IMR-90 (cell line): ENCODE data around the gene TNIP1. TPM values are rescaled to one million over a fixed set of nuclear protein-coding genes. Genes with fewer than 3 reads are reported as not detected.
A peak's percentile ranks its signal among the peaks of the same experiment; 100 is the strongest.

Experiments
- ATAC-seq: fragments of 200-7000 bp; cut with Tn5 transposase; 2 replicates; pipeline ENCODE4 v1.9.1; 2020; ENCODE audit warnings: low read depth, mild to moderate bottlenecking, moderate library complexity
- BruUV-seq: library from RNA; stranded (reverse); fragments of 400-500 nt; replicated peaks from 2 replicates; lab custom pipeline; 2021; lab: Mats Ljungman, UMichigan
- CTCF ChIA-PET: fragments of 300-600 bp; formaldehyde crosslinking; extraction: SDS; loops from one replicate; lab custom pipeline; 2021; ENCODE audit warnings: antibody characterized with exemption; lab: Yijun Ruan, JAX
- POLR2A ChIA-PET: fragments of 300-600 bp; sonication (Branson Sonifier 250); formaldehyde crosslinking; loops from one replicate; lab custom pipeline; 2022; ENCODE audit warnings: antibody characterized with exemption; ENCODE audit not compliant: unreplicated experiment; lab: Charles Lee
- DNase-seq: peaks from one replicate; pipeline ENCODE4 v3.0.0; 2013
- H2AFZ ChIP-seq: replicated peaks from 2 replicates; pipeline ENCODE3; 2013; ENCODE audit warnings: low read length, mild to moderate bottlenecking; ENCODE audit not compliant: poor library complexity
- H2AK5ac ChIP-seq: 2 replicates; pipeline ENCODE4 v1.6.1; 2013; ENCODE audit warnings: low read depth, low read length, inconsistent platforms
- H2AK9ac ChIP-seq: replicated peaks from 2 replicates; pipeline ENCODE3; 2013; ENCODE audit warnings: mild to moderate bottlenecking, low read depth, low read length, moderate library complexity; ENCODE audit not compliant: poor library complexity
- H2BK120ac ChIP-seq: 2 replicates; pipeline ENCODE4 v1.6.1; 2013; ENCODE audit warnings: low read depth, low read length, inconsistent platforms
- H2BK15ac ChIP-seq: 3 replicates; pipeline ENCODE4 v1.6.1; 2013; ENCODE audit warnings: low read depth, low read length, inconsistent platforms
- H2BK20ac ChIP-seq: 2 replicates; pipeline ENCODE4 v1.6.1; 2013; ENCODE audit warnings: low read depth, mild to moderate bottlenecking, inconsistent platforms, low read length, moderate library complexity
- H2BK5ac ChIP-seq: 2 replicates; pipeline ENCODE4 v1.6.1; 2013; ENCODE audit warnings: mild to moderate bottlenecking, low read depth, low read length, inconsistent platforms; ENCODE audit not compliant: poor library complexity, severe bottlenecking
- H3K14ac ChIP-seq: replicated peaks from 2 replicates; pipeline ENCODE4 v1.6.1; 2013; ENCODE audit warnings: low read depth, low read length, inconsistent platforms
- H3K18ac ChIP-seq: 2 replicates; pipeline ENCODE4 v1.6.1; 2013; ENCODE audit warnings: low read depth, low read length, control low read depth
- H3K23ac ChIP-seq: 2 replicates; pipeline ENCODE4 v1.6.1; 2013; ENCODE audit warnings: low read depth, low read length, inconsistent platforms
- H3K27ac ChIP-seq: 2 replicates; pipeline ENCODE4 v1.5.1; 2013; ENCODE audit warnings: mild to moderate bottlenecking, control low read depth, low read length; ENCODE audit not compliant: insufficient read depth
- H3K27me3 ChIP-seq: 2 replicates; pipeline ENCODE4 v1.6.1; 2013; ENCODE audit warnings: low read length; ENCODE audit not compliant: control insufficient read depth, insufficient read depth
- H3K36me3 ChIP-seq: 2 replicates; pipeline ENCODE4 v1.6.1; 2013; ENCODE audit warnings: low read length, mixed read lengths; ENCODE audit not compliant: control insufficient read depth, insufficient read depth
- H3K4ac ChIP-seq: 2 replicates; pipeline ENCODE4 v1.6.1; 2013; ENCODE audit warnings: low read depth, low read length, inconsistent platforms
- H3K4me1 ChIP-seq: 2 replicates; pipeline ENCODE4 v1.6.1; 2013; ENCODE audit warnings: low read length, mixed read lengths; ENCODE audit not compliant: control insufficient read depth, insufficient read depth
- H3K4me2 ChIP-seq: 2 replicates; pipeline ENCODE4 v1.6.1; 2013; ENCODE audit warnings: low read depth, mild to moderate bottlenecking, control low read depth, low read length, moderate library complexity
- H3K4me3 ChIP-seq: 2 replicates; pipeline ENCODE4 v1.5.1; 2013; ENCODE audit warnings: low read depth, mild to moderate bottlenecking, control low read depth, low read length, moderate library complexity; ENCODE audit not compliant: insufficient read depth
- H3K56ac ChIP-seq: 2 replicates; pipeline ENCODE4 v1.6.1; 2013; ENCODE audit warnings: low read length, inconsistent platforms; ENCODE audit not compliant: insufficient read depth; ENCODE audit errors: extremely low read depth
- H3K79me1 ChIP-seq, 2 experiments: 2 replicates each; pipeline ENCODE4 v1.6.1; 2013; ENCODE audit warnings: low read length in 2 of 2, inconsistent platforms in 1 of 2, low read depth in 1 of 2
- H3K9ac ChIP-seq: 2 replicates; pipeline ENCODE4 v1.6.1; 2013; ENCODE audit warnings: low read depth, low read length, control low read depth
- H3K9me1 ChIP-seq: 2 replicates; pipeline ENCODE4 v1.6.1; 2013; ENCODE audit warnings: low read length, inconsistent platforms; ENCODE audit not compliant: insufficient read depth
- H3K9me3 ChIP-seq: 2 replicates; pipeline ENCODE4 v1.6.1; 2013; ENCODE audit warnings: low read length; ENCODE audit not compliant: control insufficient read depth, insufficient read depth
- H4K20me1 ChIP-seq: 2 replicates; pipeline ENCODE4 v1.6.1; 2013; ENCODE audit warnings: low read length, inconsistent platforms; ENCODE audit not compliant: insufficient read depth
- H4K5ac ChIP-seq: 2 replicates; pipeline ENCODE4 v1.6.1; 2013; ENCODE audit warnings: mild to moderate bottlenecking, low read depth, low read length, control low read depth
- H4K8ac ChIP-seq, 2 experiments: 2 replicates each; pipeline ENCODE4 v1.6.1; 2013; ENCODE audit warnings: low read depth in 2 of 2, low read length in 2 of 2, control low read depth in 1 of 2, inconsistent platforms in 1 of 2
- H4K91ac ChIP-seq: 2 replicates; pipeline ENCODE4 v1.6.1; 2013; ENCODE audit warnings: low read depth, low read length, inconsistent platforms; ENCODE audit not compliant: insufficient read depth
- BHLHE40 ChIP-seq: fragments of 150-350 bp; IDR thresholded peaks from 2 replicates; pipeline ENCODE4 v1.6.1; 2016; ENCODE audit warnings: mild to moderate bottlenecking, low read depth, low read length
- CEBPB ChIP-seq: IDR thresholded peaks from 2 replicates; pipeline ENCODE4 v1.6.1; 2012; ENCODE audit warnings: low read depth, low read length, improper control_type of control experiment
- CHD1 ChIP-seq: IDR thresholded peaks from 2 replicates; pipeline ENCODE4 v1.6.1; 2012; ENCODE audit warnings: low read depth, low read length, improper control_type of control experiment
- CTCF ChIP-seq: conservative IDR thresholded peaks from 2 replicates; pipeline ENCODE4 v1.5.1; 2012; ENCODE audit warnings: mild to moderate bottlenecking, low read depth, low read length, improper control_type of control experiment
- ELK1 ChIP-seq: fragments of 150-350 bp; IDR thresholded peaks from 2 replicates; pipeline ENCODE4 v1.6.1; 2016; ENCODE audit warnings: low read depth, mild to moderate bottlenecking, low read length, moderate library complexity, borderline replicate concordance
- FOS ChIP-seq: fragments of 150-350 bp; IDR thresholded peaks from 2 replicates; pipeline ENCODE4 v1.6.1; 2016; ENCODE audit warnings: low read depth, low read length
- MAFK ChIP-seq: IDR thresholded peaks from 2 replicates; pipeline ENCODE4 v1.6.1; 2012; ENCODE audit warnings: low read depth, low read length, improper control_type of control experiment
- MAZ ChIP-seq: IDR thresholded peaks from 2 replicates; pipeline ENCODE4 v1.6.1; 2012; ENCODE audit warnings: low read depth, mild to moderate bottlenecking, low read length, improper control_type of control experiment, moderate library complexity, borderline replicate concordance
- MXI1 ChIP-seq: IDR thresholded peaks from 2 replicates; pipeline ENCODE4 v1.6.1; 2012; ENCODE audit warnings: low read depth, mild to moderate bottlenecking, low read length, moderate library complexity, borderline replicate concordance
- NFE2L2 ChIP-seq: fragments of 150-350 bp; IDR thresholded peaks from 2 replicates; pipeline ENCODE4 v1.6.1; 2016; ENCODE audit warnings: low read depth, mild to moderate bottlenecking, low read length
- POLR2A ChIP-seq: IDR thresholded peaks from 2 replicates; pipeline ENCODE4 v1.6.1; 2012; ENCODE audit warnings: mild to moderate bottlenecking, low read depth, low read length
- RAD21 ChIP-seq: IDR thresholded peaks from 2 replicates; pipeline ENCODE4 v1.6.1; 2012; ENCODE audit warnings: low read length, improper control_type of control experiment
- SMC3 ChIP-seq: fragments of 150-350 bp; IDR thresholded peaks from 2 replicates; pipeline ENCODE4 v1.6.1; 2016; ENCODE audit warnings: low read depth, mild to moderate bottlenecking, antibody characterized with exemption, low read length, moderate library complexity
- USF2 ChIP-seq: fragments of 150-350 bp; IDR thresholded peaks from 2 replicates; pipeline ENCODE4 v1.6.1; 2017; ENCODE audit warnings: mild to moderate bottlenecking, antibody characterized with exemption, low read length, low read depth
- WGBS, 2 experiments: methylation state at CpG; one replicate each; pipeline versions ENCODE4 v1.1.5 to v1.1.7; 2013; ENCODE audit warnings: missing lambda C conversion rate in 2 of 2; ENCODE audit not compliant: insufficient read length in 1 of 2; ENCODE audit errors: extremely low coverage in 2 of 2; 5-methylcytosine and 5-hydroxymethylcytosine counted together
- dilution Hi-C: fragments of 300-500 bp; cut with HindIII; formaldehyde crosslinking; loops from one replicate; pipeline ENCODE4 v1.14.3; 2018; ENCODE audit warnings: low sequenced_read_pairs; ENCODE audit not compliant: unreplicated experiment
- in situ Hi-C: fragments of 300-500 bp; cut with MboI; formaldehyde crosslinking; loops from 3 replicates; pipeline ENCODE4 v1.14.3; 2019; ENCODE audit warnings: low sequenced_read_pairs, inconsistent platforms, mixed read lengths
- intact Hi-C: fragments of 100-400 bp; cut with micrococcal nuclease; formaldehyde crosslinking; loops from 2 replicates; pipeline ENCODE4 v1.10.0; 2022
- polyA plus RNA-seq, 3 experiments: library from polyadenylated mRNA; depleted of rRNA; stranded (reverse); fragments of >200 nt; gene quantifications; 2 replicates each; pipeline ENCODE4 v1.2.3, GENCODE V29; 2012; ENCODE audit warnings: low replicate concordance in 1 of 3
- total RNA-seq: library from RNA; depleted of rRNA; stranded (reverse); fragments of >200 nt; gene quantifications from 2 replicates; pipeline ENCODE4 v1.2.3, GENCODE V29; 2012

Gene TNIP1
- total and polyA plus RNA-seq, 2 of the 4 experiments (the other 2 are of a cell fraction): 63.8 to 92.8 TPM

- peaks cover 26% of the 10 kb centered on the region for H3K4me1 ChIP-seq
- 100% methylated on average over 2 of the region's 12 CpGs; no CpG with 5 or more reads in 1 of the 2 experiments for WGBS, 2 experiments
- no peak overlapping the region for H3K18ac ChIP-seq
- intact Hi-C loops: no loop called here
- H3K23ac ChIP-seq: no peak overlapping the region
- no peak overlapping the region for H3K4ac ChIP-seq
- dilution Hi-C loops: no loop called here
- peaks cover 17% of the 10 kb centered on the region for H4K20me1 ChIP-seq
- H2AFZ ChIP-seq: no peak overlapping the region
- H4K8ac ChIP-seq: no peak overlapping the region
- no peak overlapping the region for H3K14ac ChIP-seq
- no peaks in the 10 kb centered on the region for H3K27me3 ChIP-seq
- no peak overlapping the region for H2BK15ac ChIP-seq
- no peak overlapping the region for H4K91ac ChIP-seq
- no peak overlapping the region for H4K5ac ChIP-seq
- H3K79me1 ChIP-seq: peaks cover 7 to 37% of the 10 kb centered on the region in 2 experiments
- H3K36me3 ChIP-seq: peaks cover 52% of the 10 kb centered on the region
- no peak overlapping the region for H3K4me2 ChIP-seq
- no peaks in the 10 kb centered on the region for H3K9me3 ChIP-seq
- peaks cover 22% of the 10 kb centered on the region for H3K9me1 ChIP-seq
- H3K9ac ChIP-seq: no peak overlapping the region
- no peak overlapping the region for H2BK120ac ChIP-seq
- H2BK20ac ChIP-seq: no peak overlapping the region
- ChIA-PET CTCF (no interaction called here), POLR2A (no interaction called here)
- in situ Hi-C loops: no loop called here
- H3K27ac ChIP-seq: no peak overlapping the region
- peak overlapping the region; percentile 23 for H2AK9ac ChIP-seq
- H2BK5ac ChIP-seq: no peak overlapping the region
- H3K56ac ChIP-seq: no peak overlapping the region
- no peak for ATAC-seq
- H3K4me3 ChIP-seq: no peak overlapping the region
- TF ChIP-seq NFE2L2 (no peak), CTCF (no peak), SMC3 (no peak), MAZ (no peak), CEBPB (no peak), BHLHE40 (no peak), POLR2A (no peak), ELK1 (no peak), RAD21 (no peak), MXI1 (no peak), MAFK (no peak), USF2 (no peak), FOS (no peak), CHD1 (no peak)
- no peak overlapping the region for H2AK5ac ChIP-seq
- BruUV-seq: no TSS peak
- DNase-seq: no peak
Measured at GRCh38 chr5:151042453-151043093, 38.3 kb downstream of the TNIP1 start.
